Anterior cingulate cortex (tissue), 58 donors: ENCODE results near the gene HAUS8.

ENCODE experiments used
- DNase-seq, 58 donors: peaks; one replicate each; lab custom pipeline; 2025; lab: John Stamatoyannopoulos, UW

Gene HAUS8

DNA sequence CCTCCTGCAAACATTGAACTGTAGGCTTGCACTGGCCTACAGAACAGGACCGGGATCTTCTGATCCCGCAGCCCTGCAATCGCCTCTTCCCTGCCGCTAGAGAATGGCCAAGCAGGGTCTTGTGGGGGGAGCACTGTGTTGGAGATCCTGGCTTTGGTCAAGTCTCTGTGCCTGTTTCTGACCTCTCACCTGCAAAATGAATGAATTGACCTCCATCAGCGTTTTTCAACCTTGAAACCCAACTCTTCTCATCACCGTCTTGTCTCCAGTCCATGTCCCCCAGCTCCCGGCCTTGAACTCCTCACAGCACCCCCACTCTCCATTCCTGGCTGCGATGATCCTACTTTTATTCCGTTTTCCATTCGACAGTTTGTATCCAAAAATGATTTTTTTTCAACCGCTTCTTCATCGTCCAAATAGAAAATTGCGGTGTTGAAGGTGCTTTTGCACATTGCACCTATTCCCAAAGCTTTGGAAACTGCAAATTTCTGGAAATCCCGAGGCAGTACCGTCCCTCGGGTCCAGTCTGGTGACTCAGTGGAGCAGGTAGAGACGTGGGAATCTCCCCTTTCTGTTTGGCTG lies 2.3 kb upstream of the HAUS8 start:
- DNase-seq: no peak

DNA sequence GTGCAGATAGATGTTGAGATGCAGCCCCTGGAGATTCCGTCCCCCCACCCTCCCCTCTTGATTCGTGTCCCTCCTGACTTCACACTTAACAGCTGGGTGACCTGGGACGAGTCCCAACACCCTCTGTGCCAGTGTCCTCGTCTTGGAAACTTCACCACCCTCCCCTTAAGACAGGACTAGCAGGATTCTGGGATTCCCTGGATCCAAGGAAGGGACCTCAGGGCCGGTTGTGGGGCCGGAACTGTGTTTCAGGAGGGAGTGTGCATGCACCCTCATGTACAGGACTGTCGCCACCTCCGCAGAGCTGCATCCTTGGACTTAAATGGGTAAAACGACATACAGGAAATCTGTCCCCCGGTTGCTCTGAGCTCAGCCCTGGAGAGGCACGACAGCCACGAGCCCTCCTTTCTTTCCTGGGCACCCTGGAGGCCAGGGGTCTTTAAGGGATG lies 1.3 kb upstream of the HAUS8 start:
- peak in 6 of 58 donors; percentile 9 to 48 (median 28) for DNase-seq

DNA sequence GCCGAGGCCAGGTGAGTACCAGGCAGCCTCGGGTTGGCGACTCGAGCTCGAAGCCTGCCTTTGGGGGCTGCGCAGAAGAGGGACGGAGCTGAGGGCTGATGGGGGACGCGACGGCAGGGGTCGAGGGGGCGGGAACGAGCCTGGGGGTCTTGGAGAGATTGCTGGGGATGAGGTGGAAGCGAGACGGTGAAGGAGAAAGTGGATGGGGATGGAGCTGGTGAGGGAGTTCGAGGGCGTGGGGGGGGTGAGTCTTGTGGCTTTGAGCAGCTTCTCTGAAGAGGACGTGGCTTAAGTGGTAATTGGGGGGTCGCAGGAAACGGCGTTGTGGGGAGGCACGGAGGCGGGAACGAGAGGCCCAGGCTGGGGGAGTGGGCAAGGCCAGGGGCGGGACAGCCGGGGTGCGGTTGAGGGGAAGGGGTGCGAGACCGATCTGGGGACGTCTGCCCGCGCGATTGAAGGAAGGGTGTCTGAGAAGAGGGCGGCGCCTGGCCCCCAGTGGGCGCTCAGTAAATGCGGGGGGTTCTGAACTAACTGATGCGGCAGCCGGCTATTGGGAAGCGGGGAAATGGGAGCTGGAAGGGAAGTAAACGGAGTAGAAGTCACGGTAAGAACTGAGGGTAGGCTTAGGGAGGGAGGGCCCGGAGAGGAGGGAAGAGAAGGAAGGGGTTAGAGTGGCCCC lies 751 bp upstream of the HAUS8 start:
- peak in 10 of 58 donors; percentile 33 to 61 (median 47) for DNase-seq

DNA sequence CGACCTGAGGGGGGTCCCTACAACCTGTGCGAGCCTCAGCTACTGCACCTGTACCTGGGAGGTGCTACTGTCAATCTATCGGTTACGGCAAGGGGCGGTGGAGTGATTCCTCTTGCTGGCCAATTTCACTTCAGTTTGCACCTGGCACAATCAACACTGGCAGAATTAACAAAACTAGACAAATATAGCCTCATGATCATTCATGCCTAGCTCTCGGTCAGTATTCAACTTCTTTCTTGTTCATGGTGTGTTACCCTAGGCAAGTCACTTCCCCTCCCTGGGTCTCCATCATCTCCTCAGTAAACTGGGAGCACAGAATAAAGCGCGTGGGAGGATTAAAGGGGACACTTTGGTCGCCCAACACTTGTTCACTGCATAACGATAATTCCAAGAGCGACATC lies 618 bp downstream of the HAUS8 start:
- no peak for DNase-seq

DNA sequence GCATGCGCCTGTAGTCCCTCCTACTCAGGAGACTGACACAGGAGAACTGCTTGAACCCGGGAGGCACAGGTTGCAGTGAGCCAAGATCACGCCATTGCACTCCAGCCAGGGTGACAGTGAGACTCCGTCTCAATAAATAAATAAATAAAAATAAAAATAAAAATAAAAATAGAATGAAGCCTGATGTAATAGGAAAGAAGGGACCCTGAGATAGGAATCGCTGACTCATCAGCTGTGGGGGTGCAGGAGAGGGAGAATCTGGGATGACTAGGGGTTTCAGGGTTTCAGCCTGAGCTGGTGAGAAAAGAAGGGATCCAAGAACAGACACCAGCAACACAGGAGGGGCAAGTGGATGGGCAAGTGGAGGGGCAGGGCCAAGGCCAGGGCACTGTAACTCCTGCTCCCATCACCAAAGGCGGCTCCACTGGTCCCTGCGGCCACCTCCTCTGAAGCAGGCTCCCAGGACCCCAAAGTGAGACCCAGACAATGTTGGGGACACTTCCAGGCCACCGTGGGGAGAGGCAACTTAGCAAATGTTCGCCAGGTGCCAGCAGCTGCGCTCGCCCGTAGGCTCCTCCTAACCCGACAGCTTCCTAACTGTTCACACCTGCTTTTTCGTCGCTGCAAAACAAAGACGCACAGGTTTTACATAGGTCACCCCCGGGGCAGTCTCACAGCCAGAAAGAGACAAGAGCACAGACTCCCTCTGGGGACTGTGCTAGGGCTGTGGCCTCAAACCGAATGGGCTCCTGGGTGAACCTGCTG lies 1.2 kb downstream of the HAUS8 start:
- no peak for DNase-seq

DNA sequence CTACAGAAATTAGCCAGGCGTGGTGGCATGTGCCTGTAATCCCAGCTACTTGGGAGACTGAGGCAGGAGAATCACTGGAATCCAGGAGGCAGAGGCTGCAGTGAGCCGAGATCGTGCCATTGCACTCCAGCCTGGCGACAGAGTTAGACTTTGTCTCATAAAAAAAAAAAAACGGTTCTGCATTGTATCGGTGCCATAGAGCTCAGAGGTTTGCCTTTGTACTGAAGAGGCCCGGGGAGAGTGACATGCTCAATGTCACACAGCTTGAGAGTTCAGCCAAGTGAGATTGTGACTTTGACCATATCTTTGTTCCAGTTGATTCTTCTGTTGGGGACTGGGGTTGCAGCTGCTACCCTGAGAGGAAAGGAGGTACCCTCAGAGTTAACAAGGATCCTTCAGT lies 4.3 kb downstream of the HAUS8 start:
- DNase-seq: no peak

DNA sequence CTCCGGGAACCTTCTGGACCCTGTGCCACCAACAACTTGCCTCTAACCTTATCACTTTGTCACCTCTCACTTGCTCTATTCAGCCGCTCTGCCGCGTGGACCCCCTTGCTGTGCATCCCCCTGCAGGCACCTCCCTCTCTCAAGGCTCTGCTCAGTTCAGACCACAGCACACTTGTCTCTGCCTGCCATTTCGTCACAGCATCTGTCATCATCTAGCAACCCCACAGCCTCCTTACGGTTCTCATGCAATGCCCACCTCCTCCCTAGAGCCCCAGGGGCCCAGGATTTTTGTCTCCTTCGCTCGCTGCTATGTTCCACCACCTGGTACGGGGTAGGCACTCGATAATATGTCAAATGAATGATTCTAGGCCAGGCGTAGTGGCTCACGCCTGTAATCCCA lies 4.8 kb downstream of the HAUS8 start:
- DNase-seq: no peak

DNA sequence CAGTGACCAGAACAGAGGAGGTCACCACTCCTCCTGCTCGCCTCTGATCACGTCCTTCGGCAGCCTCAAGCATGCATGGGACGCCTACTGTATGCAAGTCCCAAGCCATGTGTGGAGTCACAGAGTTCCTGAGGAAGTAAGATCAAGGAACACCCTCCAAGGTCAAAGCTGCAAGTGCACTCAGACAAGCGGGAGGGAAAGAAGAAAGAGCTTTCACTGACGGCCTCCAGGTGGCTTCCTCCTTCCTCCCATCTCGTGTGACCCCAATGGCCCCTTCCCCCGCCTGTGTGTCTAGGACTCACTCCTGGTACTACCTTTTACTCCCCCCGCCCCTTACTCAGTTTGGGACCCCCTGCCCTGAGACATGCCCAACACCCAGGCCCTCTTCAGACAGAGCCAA lies 6.1 kb downstream of the HAUS8 start:
- DNase-seq: no peak

DNA sequence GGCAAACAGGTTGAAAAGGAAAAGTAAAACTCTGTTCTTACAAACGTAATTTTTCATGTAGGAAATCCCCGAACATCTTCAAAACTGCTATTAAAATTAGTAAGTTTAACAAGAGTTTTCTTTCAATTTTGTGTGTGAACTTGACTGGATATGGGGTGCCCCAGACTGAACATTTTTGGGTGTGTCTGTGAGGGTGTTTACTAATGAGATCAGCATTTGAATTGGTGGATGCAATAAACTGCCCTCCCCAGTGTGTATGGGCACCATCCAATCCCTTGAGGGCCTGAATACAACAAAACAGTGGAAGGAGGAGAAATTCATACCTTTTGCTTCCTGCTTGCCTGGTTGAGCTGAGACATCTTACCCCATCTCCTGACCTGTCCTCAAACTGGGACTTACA lies 11.8 kb downstream of the HAUS8 start:
- no peak for DNase-seq

DNA sequence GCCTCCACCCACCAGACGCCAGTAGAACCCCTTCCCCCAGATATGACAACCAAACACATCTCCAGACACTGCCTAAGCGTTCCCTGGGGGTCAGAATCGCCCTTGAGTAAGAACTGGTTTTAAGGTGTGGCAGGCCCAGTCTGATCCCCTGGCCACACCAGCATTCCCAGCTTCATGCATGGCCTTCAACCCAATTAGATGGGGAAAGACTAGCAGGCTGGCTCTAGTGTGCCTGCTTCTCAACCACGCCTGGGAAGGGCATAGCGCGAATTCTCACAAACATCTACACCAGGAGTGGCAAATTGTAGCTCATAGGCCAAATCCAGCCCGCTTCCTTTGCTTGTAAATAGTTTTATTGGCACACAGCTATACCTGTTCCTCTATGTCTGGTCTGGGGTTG lies 13.6 kb downstream of the HAUS8 start:
- no peak for DNase-seq

DNA sequence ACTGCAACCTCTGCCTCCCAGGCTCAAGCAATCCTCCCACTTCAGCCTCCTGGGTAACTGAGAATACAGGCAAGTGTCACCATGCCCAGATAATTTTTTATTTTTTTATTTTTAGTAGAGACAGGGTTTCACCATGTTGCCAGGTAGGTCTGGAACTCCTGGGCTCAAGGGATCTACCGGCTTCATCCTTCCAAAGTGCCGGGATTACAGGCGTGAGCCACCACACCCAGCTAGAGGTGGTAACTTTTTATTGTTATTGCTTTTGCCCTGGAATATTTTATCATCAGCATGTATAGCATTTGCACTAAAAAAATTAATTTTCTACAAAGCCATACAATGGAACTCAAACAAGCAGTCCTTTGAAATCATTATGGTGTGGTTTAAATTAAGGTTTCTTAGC lies 14.0 kb downstream of the HAUS8 start:
- DNase-seq: no peak

DNA sequence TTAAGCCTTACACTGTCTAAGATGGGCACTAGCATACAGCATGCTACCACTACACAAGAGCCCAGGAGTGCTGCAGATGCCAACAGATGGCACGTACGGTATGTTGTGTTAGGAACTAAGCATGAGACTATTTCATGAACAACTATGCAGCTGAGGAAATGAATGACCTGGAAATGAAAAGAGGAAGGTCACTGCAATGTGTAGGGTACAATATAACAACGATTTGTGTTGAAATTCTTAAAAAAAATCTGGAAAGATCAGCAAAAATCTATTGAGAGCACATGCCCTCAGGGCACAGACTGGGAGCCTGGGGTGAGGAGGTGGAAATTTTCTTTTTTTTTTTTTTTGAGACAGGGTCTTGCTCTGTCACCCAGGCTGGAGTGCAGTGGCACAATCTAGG lies 14.4 kb downstream of the HAUS8 start:
- no peak for DNase-seq

DNA sequence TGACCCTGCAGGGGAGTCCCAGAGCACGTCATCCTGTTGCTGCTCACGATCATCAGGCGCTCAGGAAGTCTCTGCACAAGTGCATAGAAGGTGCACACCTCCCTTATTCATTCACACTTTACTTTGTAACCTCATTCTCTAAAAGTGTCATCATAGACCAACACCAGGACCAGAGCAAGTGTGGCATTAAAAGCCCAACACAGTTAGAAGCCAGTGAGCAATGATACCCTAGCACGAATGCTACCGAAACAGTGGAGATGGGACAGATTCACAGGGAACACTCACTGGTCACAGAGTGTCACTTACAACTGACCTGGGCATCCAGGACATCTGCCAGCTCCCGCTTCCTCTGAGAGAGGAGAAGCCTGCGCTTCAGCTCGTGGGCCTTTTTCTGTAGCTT lies 17.0 kb downstream of the HAUS8 start:
- DNase-seq: no peak

DNA sequence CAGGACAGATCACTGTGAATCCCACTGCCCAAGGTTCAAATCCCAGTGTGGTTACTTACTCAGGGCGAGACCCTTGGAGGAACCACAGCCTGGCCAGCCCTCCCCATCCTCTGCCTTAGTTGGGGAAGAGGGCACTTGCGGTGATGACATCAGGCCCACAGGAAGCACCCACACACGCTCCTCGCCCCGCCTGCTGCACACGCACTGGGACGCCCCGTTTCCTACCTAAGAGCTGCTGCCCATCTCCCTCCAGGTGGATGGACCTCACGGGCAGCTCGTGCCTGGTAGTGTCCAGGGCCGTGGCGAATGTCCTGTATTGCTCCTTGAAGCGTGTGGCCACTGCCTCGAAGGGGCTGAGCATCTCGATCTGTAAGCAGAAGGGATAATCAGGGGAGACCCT lies 19.6 kb downstream of the HAUS8 start:
- no peak for DNase-seq

DNA sequence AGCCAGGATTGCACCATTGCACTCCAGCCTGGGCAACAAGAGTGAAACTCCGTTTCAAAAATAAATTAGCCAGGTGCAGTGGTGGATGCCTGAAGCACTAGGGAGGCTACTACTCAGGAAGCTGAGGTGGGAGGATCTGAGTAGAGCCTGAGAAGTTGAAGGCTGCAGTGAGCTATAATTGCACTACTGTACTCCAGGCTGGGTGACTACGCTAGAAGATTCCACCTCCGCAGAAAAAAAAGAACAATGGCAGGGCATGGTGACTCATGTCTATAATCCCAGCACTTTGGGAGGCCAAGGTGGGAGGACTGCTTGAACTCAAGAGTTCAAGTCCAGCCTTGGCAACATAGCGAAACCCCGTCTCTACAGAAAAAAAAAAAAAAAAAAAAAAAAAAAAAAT lies 20.5 kb downstream of the HAUS8 start:
- no peak for DNase-seq

DNA sequence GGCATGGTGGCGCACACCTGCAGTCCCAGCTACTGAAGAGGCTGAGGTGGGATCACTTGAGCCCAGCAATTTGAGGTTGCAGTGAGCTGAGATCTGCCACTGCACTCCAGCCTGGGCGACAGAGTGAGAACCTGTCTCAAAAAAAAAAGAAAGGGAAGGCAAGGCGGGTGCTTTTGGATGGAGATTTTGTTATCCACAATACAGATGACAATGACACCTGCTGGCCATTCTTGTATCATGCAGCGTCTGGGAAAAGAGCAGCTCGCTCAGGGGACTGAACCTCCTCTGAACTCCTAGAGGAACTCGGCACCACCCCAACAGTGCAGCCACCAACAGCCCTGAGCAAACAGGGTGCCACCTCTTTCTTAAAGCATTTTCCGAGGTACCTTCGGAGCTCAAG lies 22.8 kb downstream of the HAUS8 start:
- DNase-seq: peak in 31 of 58 donors; percentile 1 to 52 (median 21)

DNA sequence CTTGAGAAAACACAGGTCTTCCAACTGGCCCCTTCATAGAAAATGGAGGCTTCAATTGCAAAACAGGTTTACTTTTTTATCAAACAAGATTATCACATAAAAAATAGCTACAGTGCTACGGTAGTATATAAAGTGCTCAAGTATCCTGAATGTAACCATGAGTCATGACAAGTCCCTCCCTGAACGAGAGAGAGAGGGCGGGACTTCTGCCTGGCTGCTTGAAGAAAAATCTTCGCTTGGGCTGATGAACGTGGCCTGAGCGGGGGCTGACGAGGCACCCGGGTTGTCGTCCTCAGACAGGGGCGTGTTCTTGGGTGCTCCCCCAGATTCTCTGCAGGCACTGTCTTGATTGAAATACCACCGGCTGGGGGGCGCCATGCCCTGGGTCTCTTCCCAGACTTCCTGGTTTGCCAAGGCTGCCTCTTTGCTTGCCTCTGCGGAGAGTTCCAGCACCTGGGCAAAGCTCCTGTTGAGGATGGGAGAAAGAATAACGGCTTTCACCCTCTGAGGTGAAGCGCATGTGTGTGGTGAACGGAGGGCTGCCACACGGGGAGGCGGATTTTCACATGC lies 25.5 kb downstream of the HAUS8 start:
- no peak for DNase-seq

DNA sequence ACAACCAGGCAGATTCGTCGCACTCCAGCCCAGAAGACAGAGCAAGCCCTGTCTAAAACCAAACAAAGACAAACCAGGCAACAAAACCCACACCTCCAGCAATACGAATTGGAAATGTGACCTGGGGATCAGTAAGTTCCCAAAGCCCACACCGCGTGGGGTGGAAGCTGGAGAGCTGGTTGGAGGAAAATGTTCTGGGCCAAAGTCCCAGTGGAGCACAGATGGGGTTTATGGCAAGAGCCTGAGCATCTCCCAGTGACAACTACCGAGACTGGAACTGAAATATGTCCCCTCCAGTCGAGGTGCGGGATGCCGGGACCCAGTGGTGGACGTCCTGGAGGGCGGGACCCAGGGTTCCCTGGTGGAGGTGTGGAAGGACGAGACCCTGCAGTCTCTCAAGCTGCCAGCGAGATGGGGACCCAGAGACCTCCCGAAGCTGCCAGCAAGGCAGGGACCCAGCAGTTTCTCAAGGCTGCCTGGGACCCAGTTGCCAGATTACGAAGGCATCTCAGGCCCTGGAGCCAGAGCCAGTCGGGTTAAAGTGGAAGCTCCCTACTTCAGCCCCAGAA lies 26.3 kb downstream of the HAUS8 start:
- DNase-seq: peak in 1 of 58 donors; percentile 32

DNA sequence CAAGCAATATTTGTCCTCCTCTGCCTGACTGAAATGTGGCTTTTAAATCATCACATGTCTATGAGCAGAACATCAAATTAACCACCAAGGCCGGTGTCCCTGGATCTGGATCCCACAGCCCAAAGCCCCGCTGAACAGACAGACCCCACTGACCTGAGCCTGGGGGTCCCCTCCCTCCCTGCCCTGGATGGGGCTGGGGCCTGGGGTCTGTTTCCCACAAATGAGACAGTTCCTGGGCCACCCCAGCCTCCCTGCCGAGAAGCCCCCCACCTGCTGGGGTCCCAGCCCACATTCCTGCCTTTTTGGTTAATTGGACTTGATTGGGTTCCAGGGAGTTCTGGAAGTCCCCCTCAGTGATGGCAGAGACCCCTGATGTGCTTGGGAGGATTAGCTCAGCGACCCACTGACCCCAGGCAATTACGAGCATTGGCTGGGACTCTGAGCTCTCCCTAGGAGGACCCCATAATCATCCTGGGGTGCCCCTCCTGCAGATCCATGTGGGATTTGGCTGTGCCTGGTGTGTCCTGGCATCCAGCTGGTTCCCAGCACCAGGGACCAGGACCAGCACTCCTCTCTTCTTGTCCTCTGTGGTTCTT lies 29.2 kb downstream of the HAUS8 start:
- no peak for DNase-seq

DNA sequence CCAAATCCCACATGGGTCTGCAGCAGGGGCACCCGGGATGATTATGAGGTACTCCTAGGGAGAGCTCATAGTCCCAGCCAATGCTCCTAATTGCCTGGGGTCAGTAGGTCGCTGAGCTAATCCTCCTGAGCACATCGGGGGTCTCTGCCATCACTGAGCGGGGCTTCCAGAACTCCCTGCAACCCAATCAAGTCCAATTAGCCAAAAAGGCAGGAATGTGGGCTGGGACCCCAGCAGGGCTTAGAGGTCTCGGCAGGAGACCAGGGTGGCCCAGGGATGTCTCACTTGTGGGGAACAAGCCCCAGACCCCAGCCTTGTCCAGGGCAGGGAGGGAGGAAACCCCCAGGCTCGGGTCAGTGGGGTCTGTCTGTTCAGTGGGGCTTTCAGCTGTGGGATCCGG lies 31.5 kb downstream of the HAUS8 start:
- DNase-seq: no peak

DNA sequence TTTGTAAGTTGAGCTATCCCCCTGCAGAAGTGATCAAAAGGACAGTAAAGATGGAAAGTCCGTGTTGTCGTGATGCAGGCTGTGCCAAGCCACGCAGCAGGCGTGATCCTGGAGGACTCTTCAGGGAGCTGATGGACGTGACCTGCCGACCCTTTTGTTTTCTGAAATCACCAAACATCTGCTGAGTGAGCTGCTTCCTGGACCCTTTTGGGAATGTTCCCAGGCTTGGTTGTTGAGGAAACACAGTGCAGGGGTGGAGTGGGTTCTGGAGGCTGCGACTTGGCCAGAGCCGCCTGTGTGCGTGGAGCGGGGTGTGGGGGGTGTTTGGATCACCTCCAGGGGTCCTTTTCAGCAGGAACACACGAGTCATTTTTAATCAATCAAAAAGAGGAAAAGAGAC lies 33.3 kb downstream of the HAUS8 start:
- no peak for DNase-seq
